Neural progenitor cell (in vitro differentiated cells): ENCODE measurements around the gene SLC28A2. TPM values are rescaled to one million over a fixed set of nuclear protein-coding genes. Genes with fewer than 3 reads are reported as not detected.

Experiments used
- DNase-seq: peaks from one replicate; pipeline ENCODE4 v3.0.0-alpha.2; 2016; ENCODE audit warnings: low spot score
- H2AFZ ChIP-seq: fragments of 200-600 bp; sonication (generic); replicated peaks from 2 replicates; pipeline ENCODE4 v1.6.1; 2016; ENCODE audit warnings: antibody characterized with exemption
- H3F3A ChIP-seq: fragments of 200-600 bp; sonication (generic); 2 replicates; pipeline ENCODE4 v1.6.1; 2016; ENCODE audit warnings: antibody characterized with exemption, low read depth
- H3K27ac ChIP-seq: fragments of 200-600 bp; sonication (generic); 2 replicates; pipeline ENCODE4 v1.5.1; 2016; ENCODE audit warnings: mild to moderate bottlenecking
- H3K27me3 ChIP-seq: fragments of 200-600 bp; sonication (generic); 2 replicates; pipeline ENCODE4 v1.6.1; 2016; ENCODE audit warnings: mild to moderate bottlenecking, moderate library complexity
- H3K36me3 ChIP-seq: fragments of 200-600 bp; sonication (generic); 2 replicates; pipeline ENCODE4 v1.5.1; 2016
- H3K4me1 ChIP-seq: fragments of 200-600 bp; sonication (generic); 2 replicates; pipeline ENCODE4 v1.6.1; 2016; ENCODE audit warnings: mixed run types
- H3K4me2 ChIP-seq: fragments of 200-600 bp; sonication (generic); 2 replicates; pipeline ENCODE4 v1.6.1; 2016
- H3K4me3 ChIP-seq: fragments of 200-600 bp; sonication (generic); 2 replicates; pipeline ENCODE4 v1.5.1; 2016
- H3K79me2 ChIP-seq: fragments of 200-600 bp; sonication (generic); 2 replicates; pipeline ENCODE4 v1.6.1; 2016; ENCODE audit warnings: low read depth
- H3K9ac ChIP-seq: fragments of 200-600 bp; sonication (generic); 2 replicates; pipeline ENCODE4 v1.6.1; 2016
- H3K9me3 ChIP-seq: fragments of 200-600 bp; sonication (generic); 2 replicates; pipeline ENCODE4 v1.5.1; 2016; ENCODE audit warnings: low read depth
- H4K20me1 ChIP-seq: fragments of 200-600 bp; sonication (generic); 2 replicates; pipeline ENCODE4 v1.6.1; 2016; ENCODE audit warnings: low read depth
- H3K27ac Mint-ChIP-seq: 3 replicates; pipeline ENCODE4 v1.8.0; 2021; ENCODE audit warnings: mixed read lengths
- H3K27me3 Mint-ChIP-seq: 2 replicates; pipeline ENCODE4 v1.8.0; 2022; ENCODE audit warnings: low read depth, mild to moderate bottlenecking, inconsistent platforms, moderate library complexity, mixed read lengths; ENCODE audit not compliant: insufficient read depth
- H3K36me3 Mint-ChIP-seq: 3 replicates; pipeline ENCODE4 v1.8.0; 2021; ENCODE audit warnings: mixed read lengths
- H3K4me1 Mint-ChIP-seq: 3 replicates; pipeline ENCODE4 v1.8.0; 2021; ENCODE audit warnings: mixed read lengths
- H3K4me3 Mint-ChIP-seq: 3 replicates; pipeline ENCODE4 v1.8.0; 2021; ENCODE audit warnings: mild to moderate bottlenecking, moderate library complexity, mixed read lengths
- H3K9me3 Mint-ChIP-seq: 3 replicates; pipeline ENCODE4 v1.8.0; 2020; ENCODE audit warnings: mixed read lengths
- CTCF ChIP-seq: fragments of 200-600 bp; sonication (generic); IDR thresholded peaks from 2 replicates; pipeline ENCODE4 v1.5.1; 2017; ENCODE audit warnings: antibody characterized with exemption, mild to moderate bottlenecking
- EZH2 ChIP-seq: fragments of 200-600 bp; sonication (generic); IDR thresholded peaks from 2 replicates; pipeline ENCODE4 v1.6.1; 2017; ENCODE audit warnings: antibody characterized with exemption, mild to moderate bottlenecking, moderate library complexity
- EZH2phosphoT487 ChIP-seq: fragments of 200-600 bp; sonication (generic); IDR thresholded peaks from 2 replicates; pipeline ENCODE4 v1.6.1; 2017; ENCODE audit warnings: antibody characterized with exemption
- total RNA-seq: library from RNA; depleted of rRNA; stranded (reverse); fragments of >200 nt; gene quantifications from 2 replicates; pipeline ENCODE4 v1.2.3, GENCODE V29; 2015; ENCODE audit warnings: low replicate concordance

The SLC28A2 gene
- total RNA-seq, 1 donor from 2014 or later, result not detected

GRCh38 chr15:45212493-45212892, 39.5 kb upstream of the SLC28A2 start:
- Histone ChIP-seq H3K4me3 (no peak overlapping the region), H3K27ac (no peak overlapping the region), H2AFZ (no peak overlapping the region), H3K9ac (no peak overlapping the region), H3K79me2 (no peaks in the 10 kb centered on the region), H3F3A (no peaks in the 10 kb centered on the region), H4K20me1 (no peaks in the 10 kb centered on the region), H3K36me3 (no peaks in the 10 kb centered on the region), H3K4me1 (no peaks in the 10 kb centered on the region), H3K4me2 (no peak overlapping the region), H3K9me3 (no peaks in the 10 kb centered on the region), H3K27me3 (peaks cover 4% of the 10 kb centered on the region)
- DNase-seq, result no peak
- no peaks in the 10 kb centered on the region for H3K36me3 Mint-ChIP-seq
- TF ChIP-seq EZH2phosphoT487 (no peak), CTCF (no peak), EZH2 (no peak)
- peaks cover 3% of the 10 kb centered on the region for H3K9me3 Mint-ChIP-seq
- H3K4me1 Mint-ChIP-seq, result no peaks in the 10 kb centered on the region
- no peak overlapping the region for H3K4me3 Mint-ChIP-seq
- no peak overlapping the region for H3K27ac Mint-ChIP-seq
- H3K27me3 Mint-ChIP-seq, result no peaks in the 10 kb centered on the region

GRCh38 chr15:45221053-45221599, 30.9 kb upstream of the SLC28A2 start:
- TF ChIP-seq CTCF (no peak), EZH2 (no peak), EZH2phosphoT487 (no peak)
- peaks cover 14% of the 10 kb centered on the region for H3K4me1 Mint-ChIP-seq
- no peak overlapping the region for H3K4me3 ChIP-seq
- no peak overlapping the region for H3K27ac Mint-ChIP-seq
- no peak overlapping the region for H2AFZ ChIP-seq
- no peak overlapping the region for H3K9ac ChIP-seq
- no peak overlapping the region for H3K27ac ChIP-seq
- no peak overlapping the region for H3K4me3 Mint-ChIP-seq
- no peaks in the 10 kb centered on the region for H3K36me3 ChIP-seq
- H3K79me2 ChIP-seq, result no peaks in the 10 kb centered on the region
- H3K27me3 ChIP-seq, result peaks cover 10% of the 10 kb centered on the region
- H3F3A ChIP-seq, result no peaks in the 10 kb centered on the region
- no peak for DNase-seq
- H3K27me3 Mint-ChIP-seq, result peaks cover 2% of the 10 kb centered on the region
- no peaks in the 10 kb centered on the region for H3K9me3 Mint-ChIP-seq
- H3K36me3 Mint-ChIP-seq, result no peaks in the 10 kb centered on the region
- no peaks in the 10 kb centered on the region for H3K9me3 ChIP-seq
- H3K4me1 ChIP-seq, result no peaks in the 10 kb centered on the region
- no peaks in the 10 kb centered on the region for H4K20me1 ChIP-seq
- no peak overlapping the region for H3K4me2 ChIP-seq

- Histone ChIP-seq H3K4me2 (no peak overlapping the region), H3F3A (no peaks in the 10 kb centered on the region), H3K27ac (no peak overlapping the region), H4K20me1 (no peaks in the 10 kb centered on the region), H3K79me2 (no peaks in the 10 kb centered on the region), H3K9ac (no peak overlapping the region), H3K4me3 (no peak overlapping the region), H3K9me3 (no peaks in the 10 kb centered on the region), H3K4me1 (no peaks in the 10 kb centered on the region), H2AFZ (no peak overlapping the region), H3K27me3 (peaks cover 10% of the 10 kb centered on the region), H3K36me3 (no peaks in the 10 kb centered on the region)
- Mint-ChIP-seq H3K27me3 (peaks cover 2% of the 10 kb centered on the region), H3K4me1 (peaks cover 14% of the 10 kb centered on the region), H3K9me3 (no peaks in the 10 kb centered on the region), H3K27ac (no peak overlapping the region), H3K4me3 (no peak overlapping the region), H3K36me3 (no peaks in the 10 kb centered on the region)
- DNase-seq, result no peak
- TF ChIP-seq CTCF, result no peak
- no peak for TF ChIP-seq EZH2phosphoT487
- no peak for TF ChIP-seq EZH2
Observed at GRCh38 chr15:45221967-45222366, 30.1 kb upstream of the SLC28A2 start.
